SK-N-DZ (cell line): ENCODE measurements around the gene WNT6.

Experiments
- DNase-seq: peaks from one replicate; pipeline ENCODE4 v3.0.0-alpha.2; 2015; ENCODE audit warnings: low spot score

WNT6 gene

GRCh38 chr2:218857371-218858137 is 2.1 kb upstream of the WNT6 start:
- DNase-seq = no peak

- no peak for DNase-seq
These were observed 1.5 kb upstream of the WNT6 start for GRCh38 chr2:218858138-218858445.

GRCh38 chr2:218858671-218859555 is 692 bp upstream of the WNT6 start:
- no peak for DNase-seq

GRCh38 chr2:218859988-218860831 is 605 bp downstream of the WNT6 start:
- no peak for DNase-seq

- DNase-seq = peak; percentile 93
These were observed 1.4 kb downstream of the WNT6 start for GRCh38 chr2:218860950-218861381.

GRCh38 chr2:218861645-218862318 is 2.2 kb downstream of the WNT6 start:
- no peak for DNase-seq

GRCh38 chr2:218863021-218863520 is 3.5 kb downstream of the WNT6 start:
- no peak for DNase-seq

- DNase-seq = no peak
These were observed 5.8 kb downstream of the WNT6 start for GRCh38 chr2:218865396-218865795.

GRCh38 chr2:218865999-218866398 is 6.4 kb downstream of the WNT6 start:
- no peak for DNase-seq

GRCh38 chr2:218867900-218868299 is 8.3 kb downstream of the WNT6 start:
- DNase-seq = no peak

- DNase-seq = no peak
These were observed 9.5 kb downstream of the WNT6 start for GRCh38 chr2:218869064-218869463.

GRCh38 chr2:218870984-218871344 is 11.4 kb downstream of the WNT6 start:
- DNase-seq = no peak

GRCh38 chr2:218871345-218872302 is 12.0 kb downstream of the WNT6 start:
- no peak for DNase-seq

GRCh38 chr2:218872645-218873358 is 13.2 kb downstream of the WNT6 start:
- DNase-seq = no peak

GRCh38 chr2:218873359-218874194 is 14.0 kb downstream of the WNT6 start:
- DNase-seq = no peak

GRCh38 chr2:218875692-218876246 is 16.2 kb downstream of the WNT6 start:
- DNase-seq = no peak

- DNase-seq = peak; percentile 86
These were observed 17.1 kb downstream of the WNT6 start for GRCh38 chr2:218876562-218877219.

- DNase-seq = no peak
These were observed 17.7 kb downstream of the WNT6 start for GRCh38 chr2:218877331-218877730.
